Stimulated activated CD8-positive, alpha-beta memory T cell treated with anti-CD3 and anti-CD28 coated beads, Interleukin-12 subunit alpha, Interleukin-12 subunit beta, amount 100 ng/mL, for 24 hours (primary cell): ENCODE measurements around the gene GRAMD1B.
"Not testable (repeated sequence)": the region's sequence is repeated elsewhere in the genome, so short reads cannot be mapped to it uniquely, and the experiment has no call there.

ENCODE experiments used
- DNase-seq: peaks from one replicate; pipeline ENCODE4 v3.0.0-alpha.2; 2020; ENCODE audit errors: extremely low read depth

GRAMD1B gene

GRCh38 chr11:123640677-123641494, 210.8 kb downstream of the GRAMD1B start:
- DNase-seq, result no peak

- DNase-seq, result no peak
Measured at GRCh38 chr11:123641495-123641840, 211.4 kb downstream of the GRAMD1B start.

- DNase-seq, result no peak
Measured at GRCh38 chr11:123642435-123642834, 212.4 kb downstream of the GRAMD1B start.

GRCh38 chr11:123645286-123645975, 215.4 kb downstream of the GRAMD1B start:
- no peak for DNase-seq

GRCh38 chr11:123650901-123651300, 220.8 kb downstream of the GRAMD1B start:
- DNase-seq, result no peak

GRCh38 chr11:123652599-123652998, 222.5 kb downstream of the GRAMD1B start:
- DNase-seq, result no peak

- no peak for DNase-seq
Measured at GRCh38 chr11:123653483-123653826, 223.4 kb downstream of the GRAMD1B start.

- DNase-seq, result no peak
Measured at GRCh38 chr11:123653827-123654565, 223.9 kb downstream of the GRAMD1B start.

GRCh38 chr11:123654566-123655081, 224.6 kb downstream of the GRAMD1B start, which contains the start of gene SCN3B:
Gene SCN3B (minus strand): TSS chr11:123654624. CDS start chr11:123653801, 823 bp downstream.
- no peak for DNase-seq

GRCh38 chr11:123659311-123659710, 229.2 kb downstream of the GRAMD1B start:
- DNase-seq, result no peak

- not testable (repeated sequence) for DNase-seq
Measured at GRCh38 chr11:123659965-123660364, 229.9 kb downstream of the GRAMD1B start.

- DNase-seq, result no peak
Measured at GRCh38 chr11:123665306-123665705, 235.2 kb downstream of the GRAMD1B start.

- no peak for DNase-seq
Measured at GRCh38 chr11:123670081-123670480, 240.0 kb downstream of the GRAMD1B start.

GRCh38 chr11:123671534-123671933, 241.5 kb downstream of the GRAMD1B start:
- no peak for DNase-seq

GRCh38 chr11:123672568-123672967, 242.5 kb downstream of the GRAMD1B start:
- no peak for DNase-seq

- no peak for DNase-seq
Measured at GRCh38 chr11:123674297-123674696, 244.2 kb downstream of the GRAMD1B start.
